Jurkat, Clone E6-1 (cell line): Measurements from ENCODE around the gene TMEM131.
"Not testable (repeated sequence)": the region's sequence is repeated elsewhere in the genome, so short reads cannot be mapped to it uniquely, and the experiment has no call there.

Experiments used
- DNase-seq: peaks from one replicate; pipeline ENCODE4 v3.0.0-alpha.2; 2011; ENCODE audit warnings: low read depth, low spot score
- H3K4me3 ChIP-seq: 2 replicates; pipeline ENCODE4 v1.5.1; 2011; ENCODE audit warnings: mild to moderate bottlenecking, low read length, control low read depth, moderate library complexity

The TMEM131 gene

GRCh38 chr2:98026292-98026691 is 30.5 kb upstream of the TMEM131 start:
- no peak overlapping the region for H3K4me3 ChIP-seq
- DNase-seq = no peak

GRCh38 chr2:98025481-98026037 is 29.8 kb upstream of the TMEM131 start:
- no peak overlapping the region for H3K4me3 ChIP-seq
- no peak for DNase-seq

GRCh38 chr2:98022067-98022466 is 26.3 kb upstream of the TMEM131 start:
- not testable (repeated sequence) for DNase-seq, H3K4me3 ChIP-seq

- H3K4me3 ChIP-seq = no peak overlapping the region
- no peak for DNase-seq
Observed at GRCh38 chr2:98020992-98021713, 25.4 kb upstream of the TMEM131 start.

- no peak for DNase-seq
- H3K4me3 ChIP-seq = no peak overlapping the region
Observed at GRCh38 chr2:98020516-98020915, 24.8 kb upstream of the TMEM131 start.

- DNase-seq = no peak
- no peak overlapping the region for H3K4me3 ChIP-seq
Observed at GRCh38 chr2:98016908-98017670, 21.3 kb upstream of the TMEM131 start.

- no peak overlapping the region for H3K4me3 ChIP-seq
- no peak for DNase-seq
Observed at GRCh38 chr2:98015671-98016070, 19.9 kb upstream of the TMEM131 start.

GRCh38 chr2:98014379-98014778 is 18.6 kb upstream of the TMEM131 start:
- no peak for DNase-seq
- H3K4me3 ChIP-seq = no peak overlapping the region

- no peak for DNase-seq
- H3K4me3 ChIP-seq = no peak overlapping the region
Observed at GRCh38 chr2:98013407-98014042, 17.8 kb upstream of the TMEM131 start.

GRCh38 chr2:98012561-98012991 is 16.8 kb upstream of the TMEM131 start:
- H3K4me3 ChIP-seq = no peak overlapping the region
- no peak for DNase-seq

GRCh38 chr2:98009887-98010760 is 14.4 kb upstream of the TMEM131 start:
- no peak for DNase-seq
- no peak overlapping the region for H3K4me3 ChIP-seq

GRCh38 chr2:98008415-98008814 is 12.7 kb upstream of the TMEM131 start:
- no peak overlapping the region for H3K4me3 ChIP-seq
- no peak for DNase-seq

GRCh38 chr2:98006378-98006777 is 10.6 kb upstream of the TMEM131 start:
- H3K4me3 ChIP-seq = no peak overlapping the region
- no peak for DNase-seq

- no peak for DNase-seq
Observed at GRCh38 chr2:98004613-98005012, 8.9 kb upstream of the TMEM131 start.

GRCh38 chr2:98004047-98004446 is 8.3 kb upstream of the TMEM131 start:
- H3K4me3 ChIP-seq = no peak overlapping the region
- DNase-seq = no peak

More at GRCh38 chr2:98004613-98005012, 8.9 kb upstream of the TMEM131 start:
- no peak overlapping the region for H3K4me3 ChIP-seq

GRCh38 chr2:97999536-97999935 is 3.8 kb upstream of the TMEM131 start:
- DNase-seq = no peak
- H3K4me3 ChIP-seq = no peak overlapping the region

GRCh38 chr2:97998431-97999005 is 2.8 kb upstream of the TMEM131 start:
- no peak for DNase-seq
- H3K4me3 ChIP-seq = no peak overlapping the region

GRCh38 chr2:97997784-97998392 is 2.1 kb upstream of the TMEM131 start:
- peak; percentile 36 for DNase-seq
- no peak overlapping the region for H3K4me3 ChIP-seq
